Measurements from ENCODE around the gene COL20A1. TPM values are rescaled to one million over a fixed set of nuclear protein-coding genes. Genes with fewer than 3 reads are reported as not detected.

COL20A1 gene
- total RNA-seq, 1 donor from 2014 or later, result not detected

GRCh38 chr20:63314015-63314471 is 21.1 kb downstream of the COL20A1 start:
- ATAC-seq (no peak), DNase-seq (ENCODE audit: missing footprints) (peak; percentile 50)
- intact Hi-C loops (cut with DNase I), result no loop called here

- intact Hi-C loops (cut with DNase I), result no loop called here
- DNase-seq (ENCODE audit: missing footprints) (peak; percentile 35), ATAC-seq (no peak)
Observed at GRCh38 chr20:63314566-63315239, 21.7 kb downstream of the COL20A1 start.

- no peak for ATAC-seq
- DNase-seq (ENCODE audit: missing footprints), result peak; percentile 37
- intact Hi-C loops (cut with DNase I), result no loop called here
Observed at GRCh38 chr20:63315240-63315689, 22.3 kb downstream of the COL20A1 start.

- intact Hi-C loops (cut with DNase I), result no loop called here
- ATAC-seq, result no peak
Observed at GRCh38 chr20:63315731-63316491, 22.9 kb downstream of the COL20A1 start.

GRCh38 chr20:63316502-63316921 is 23.5 kb downstream of the COL20A1 start:
- intact Hi-C loops (cut with DNase I), result no loop called here
- DNase-seq (ENCODE audit: missing footprints), result peak; percentile 32
- no peak for ATAC-seq

More at GRCh38 chr20:63315731-63316491, 22.9 kb downstream of the COL20A1 start:
- DNase-seq (ENCODE audit: missing footprints), result peak; percentile 45

- ATAC-seq (no peak), DNase-seq (ENCODE audit: missing footprints) (no peak)
- intact Hi-C loops (cut with DNase I), result no loop called here
Observed at GRCh38 chr20:63317061-63317460, 24.1 kb downstream of the COL20A1 start.

GRCh38 chr20:63317601-63318291 is 24.8 kb downstream of the COL20A1 start:
- intact Hi-C loops (cut with DNase I), result no loop called here
- ATAC-seq (no peak), DNase-seq (ENCODE audit: missing footprints) (peak; percentile 35)

GRCh38 chr20:63318391-63319163 is 25.6 kb downstream of the COL20A1 start:
- ATAC-seq (no peak), DNase-seq (ENCODE audit: missing footprints) (peak; percentile 60)
- intact Hi-C loops (cut with DNase I), result no loop called here

- DNase-seq (ENCODE audit: missing footprints) (peak; percentile 44), ATAC-seq (no peak)
- intact Hi-C loops (cut with DNase I), result no loop called here
Observed at GRCh38 chr20:63319164-63320040, 26.4 kb downstream of the COL20A1 start.

- DNase-seq (ENCODE audit: missing footprints) (no peak), ATAC-seq (no peak)
- intact Hi-C loops (cut with DNase I), result no loop called here
Observed at GRCh38 chr20:63320041-63320511, 27.1 kb downstream of the COL20A1 start.

- intact Hi-C loops (cut with DNase I), result no loop called here
- no peak for ATAC-seq
- DNase-seq (ENCODE audit: missing footprints), result peak; percentile 63
Observed at GRCh38 chr20:63320616-63321147, 27.7 kb downstream of the COL20A1 start.

GRCh38 chr20:63321148-63321831 is 28.3 kb downstream of the COL20A1 start:
- DNase-seq (ENCODE audit: missing footprints) (peak; percentile 89), ATAC-seq (peak; percentile 91)
- intact Hi-C loops (cut with DNase I), result no loop called here

GRCh38 chr20:63322146-63322932 is 29.4 kb downstream of the COL20A1 start:
- peak; percentile 60 for DNase-seq (ENCODE audit: missing footprints)
- intact Hi-C loops (cut with DNase I), result no loop called here
- ATAC-seq, result no peak

- ATAC-seq (no peak), DNase-seq (ENCODE audit: missing footprints) (peak; percentile 18)
Observed at GRCh38 chr20:63322933-63323273, 29.9 kb downstream of the COL20A1 start.

GRCh38 chr20:63323357-63323981 is 30.5 kb downstream of the COL20A1 start:
- DNase-seq (ENCODE audit: missing footprints) (peak; percentile 31), ATAC-seq (no peak)
- intact Hi-C loops (cut with DNase I), result no loop called here

More at GRCh38 chr20:63322933-63323273, 29.9 kb downstream of the COL20A1 start:
- intact Hi-C loops (cut with DNase I), result no loop called here

- ATAC-seq, result no peak
- intact Hi-C loops (cut with DNase I), result no loop called here
- peak; percentile 16 for DNase-seq (ENCODE audit: missing footprints)
Observed at GRCh38 chr20:63325021-63325471, 32.1 kb downstream of the COL20A1 start.
